GM12891 (cell line): ENCODE measurements around the gene TMEM185B.

Experiments
- DNase-seq: peaks from one replicate; pipeline ENCODE4 v3.0.0; 2011; ENCODE audit warnings: low spot score; ENCODE audit not compliant: insufficient read length
- FAIRE-seq: peaks from 2 replicates; lab custom pipeline; 2011; peaks lifted over from hg19 to GRCh38; lab: Jason Lieb, UNC
- PAX5 ChIP-seq: IDR thresholded peaks from 2 replicates; pipeline ENCODE4 v1.6.1; 2011; ENCODE audit warnings: low read length, moderate library complexity, mild to moderate bottlenecking; ENCODE audit not compliant: insufficient read depth, severe bottlenecking
- POLR2A ChIP-seq: IDR thresholded peaks from 2 replicates; pipeline ENCODE4 v1.6.1; 2011; ENCODE audit warnings: low read depth, low read length, control low read depth
- POLR2AphosphoS5 ChIP-seq: IDR thresholded peaks from 2 replicates; pipeline ENCODE4 v1.6.1; 2011; ENCODE audit warnings: low read depth, low read length, control low read depth
- POU2F2 ChIP-seq: IDR thresholded peaks from 2 replicates; pipeline ENCODE4 v1.6.1; 2011; ENCODE audit warnings: low read depth, mild to moderate bottlenecking, control low read depth, low read length, moderate library complexity
- SPI1 ChIP-seq: IDR thresholded peaks from 2 replicates; pipeline ENCODE4 v1.6.1; 2011; ENCODE audit warnings: low read depth, low read length, control low read depth
- TAF1 ChIP-seq: IDR thresholded peaks from 2 replicates; pipeline ENCODE4 v1.6.1; 2011; ENCODE audit warnings: low read depth, low read length, control low read depth

Gene TMEM185B

DNA sequence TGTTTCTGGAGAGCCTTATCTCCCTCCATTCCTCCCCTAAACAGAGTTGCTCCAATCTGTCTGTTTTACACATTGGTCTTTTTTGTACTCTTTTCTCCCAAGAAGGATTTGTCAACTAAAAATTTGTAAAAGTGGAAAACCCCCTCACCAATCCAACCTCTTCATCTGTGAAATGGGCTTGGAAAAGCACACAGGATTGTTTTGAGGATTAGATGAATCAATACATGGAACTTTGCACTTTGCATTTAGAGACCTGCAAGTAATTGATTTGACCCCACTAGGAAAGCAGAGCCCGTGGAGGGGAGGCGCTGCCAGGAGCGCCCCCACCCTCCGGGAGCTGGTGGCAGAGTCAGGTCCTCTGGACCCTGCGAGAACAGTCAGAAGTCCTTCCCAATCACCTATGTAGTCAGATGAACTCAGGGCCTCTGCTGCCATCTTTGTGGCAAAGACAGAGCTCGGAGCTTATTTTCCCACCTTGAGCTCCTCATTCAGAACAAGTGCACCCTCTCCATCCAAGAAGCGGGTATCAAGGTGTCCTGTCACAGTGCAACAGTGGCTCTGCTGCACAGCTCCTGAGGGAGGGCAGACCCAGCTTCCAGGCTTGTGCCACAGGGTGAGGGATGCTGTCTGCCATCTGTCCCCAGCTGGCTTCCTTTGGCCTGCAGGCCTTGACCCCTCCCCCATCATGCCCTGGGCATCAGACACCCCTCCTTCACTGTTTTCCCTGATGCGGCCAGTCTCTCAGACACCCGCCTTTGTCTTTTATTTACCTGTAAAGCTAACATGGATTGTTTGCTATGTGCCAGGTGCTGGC, 1.7 kb upstream of the TMEM185B start:
- no peak for TF ChIP-seq TAF1
- TF ChIP-seq SPI1, result no peak
- TF ChIP-seq PAX5, result no peak
- TF ChIP-seq POLR2AphosphoS5, result no peak
- no peak for TF ChIP-seq POLR2A
- FAIRE-seq (no peak), DNase-seq (no peak)

DNA sequence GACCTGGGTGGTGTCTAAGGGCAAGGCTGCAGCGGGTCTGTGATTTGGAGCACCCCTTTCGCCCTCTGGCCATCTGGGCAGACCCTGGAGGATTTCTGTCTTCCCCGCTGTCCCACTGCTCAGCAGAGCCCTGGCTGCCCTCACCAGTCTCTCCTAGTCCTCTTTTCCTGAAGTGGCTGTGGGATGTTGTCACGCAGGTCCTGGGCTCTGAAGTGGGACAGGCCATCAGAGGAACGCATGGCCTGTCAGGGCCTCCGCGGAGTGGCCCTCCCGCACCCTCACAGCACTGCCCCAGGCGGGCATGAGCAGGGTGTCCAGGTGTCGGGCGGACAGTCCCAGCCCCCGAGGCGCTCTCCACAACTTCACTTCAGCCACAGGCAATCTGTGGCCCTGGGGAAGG, 1.1 kb upstream of the TMEM185B start:
- no peak for DNase-seq
- FAIRE-seq, result no peak
- TF ChIP-seq SPI1, result no peak
- no peak for TF ChIP-seq POU2F2
- no peak for TF ChIP-seq POLR2A
- no peak for TF ChIP-seq PAX5
- TF ChIP-seq TAF1, result no peak
- no peak for TF ChIP-seq POLR2AphosphoS5

DNA sequence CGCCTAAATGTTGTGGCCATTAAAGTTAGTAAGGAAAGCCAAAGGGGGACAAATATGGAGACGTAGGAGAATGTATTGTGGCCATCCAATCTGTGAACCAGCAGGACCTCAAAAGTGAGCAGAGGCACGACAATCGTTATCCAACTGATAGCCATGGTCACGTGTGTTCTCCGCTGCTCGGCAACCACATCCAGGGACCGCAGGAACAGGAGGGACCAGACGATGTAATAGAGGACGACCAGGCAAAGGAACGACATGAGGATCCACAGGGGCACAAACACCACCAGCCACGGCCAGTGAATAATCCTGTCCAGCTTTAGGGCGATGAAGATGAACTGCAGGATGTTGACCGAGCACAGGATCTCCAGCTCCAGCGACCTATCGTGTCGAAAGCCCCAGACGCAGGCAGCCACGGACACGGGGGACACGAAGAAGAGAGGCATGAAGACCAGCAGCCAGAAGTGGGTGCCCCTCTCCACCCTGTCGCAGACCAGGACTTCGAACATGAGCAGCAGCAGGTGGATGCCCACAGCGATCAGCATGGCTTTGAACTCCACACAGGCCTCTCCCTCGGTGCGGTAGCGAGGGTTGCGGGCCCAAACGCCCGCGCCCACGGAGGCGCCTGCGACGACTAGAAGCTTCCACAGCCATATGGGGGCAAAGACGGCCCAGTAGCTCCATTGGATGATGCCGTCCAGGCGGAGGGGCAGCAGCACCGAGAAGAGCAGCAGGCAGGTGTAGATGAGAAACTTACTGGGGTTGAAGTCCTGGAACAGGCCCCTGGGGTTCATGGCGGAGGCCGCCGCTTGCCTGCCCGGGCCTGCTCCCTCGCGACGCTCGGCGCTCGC, 790 bp downstream of the TMEM185B start:
- TF ChIP-seq POLR2AphosphoS5 (no peak), POLR2A (no peak), POU2F2 (no peak), TAF1 (no peak), PAX5 (no peak), SPI1 (no peak)
- DNase-seq, result no peak
- FAIRE-seq, result peak; percentile 28

DNA sequence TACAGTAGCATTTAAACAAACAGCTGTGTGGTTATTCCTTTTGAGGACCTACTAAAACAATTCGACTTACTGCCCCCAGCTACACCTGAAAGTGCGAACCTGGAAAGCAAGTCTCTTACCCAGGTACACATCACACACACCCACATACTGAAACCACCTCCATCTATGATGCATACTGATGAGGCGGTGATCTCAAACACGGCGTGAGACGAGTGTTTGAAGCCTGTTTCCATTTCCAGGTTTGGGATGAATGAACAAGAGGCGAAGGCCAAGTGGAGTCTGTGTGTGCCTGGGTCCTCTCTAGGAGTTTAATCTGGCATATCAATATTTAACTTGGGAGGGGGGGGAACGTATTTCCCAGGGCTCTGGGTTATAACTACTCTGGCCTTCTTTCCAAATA, 1.6 kb downstream of the TMEM185B start:
- DNase-seq, result no peak
- FAIRE-seq, result no peak
- TF ChIP-seq POLR2AphosphoS5 (no peak), POLR2A (no peak), PAX5 (no peak), TAF1 (no peak), SPI1 (no peak), POU2F2 (no peak)

DNA sequence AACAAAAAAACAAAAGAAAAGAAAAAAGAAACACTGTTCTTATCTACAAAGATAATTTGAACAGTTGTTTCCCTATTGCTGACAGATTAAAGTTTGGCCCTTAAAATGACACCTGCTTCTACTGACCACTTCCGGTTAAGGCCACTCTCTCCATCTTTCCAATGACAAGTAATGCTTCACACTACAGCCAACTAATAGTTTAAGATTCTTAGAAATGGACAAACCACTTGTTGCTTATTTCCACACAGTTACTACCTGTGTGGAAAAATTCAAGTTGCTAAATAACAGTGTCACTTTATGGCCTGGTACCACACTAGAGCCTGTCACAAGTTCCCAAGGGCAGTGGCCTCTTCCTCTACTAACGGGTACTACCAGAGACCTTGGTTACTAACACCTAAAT, 2.4 kb downstream of the TMEM185B start:
- FAIRE-seq (no peak), DNase-seq (no peak)
- no peak for TF ChIP-seq POU2F2
- TF ChIP-seq POLR2AphosphoS5, result no peak
- TF ChIP-seq POLR2A, result no peak
- TF ChIP-seq SPI1, result no peak
- no peak for TF ChIP-seq TAF1
- no peak for TF ChIP-seq PAX5

DNA sequence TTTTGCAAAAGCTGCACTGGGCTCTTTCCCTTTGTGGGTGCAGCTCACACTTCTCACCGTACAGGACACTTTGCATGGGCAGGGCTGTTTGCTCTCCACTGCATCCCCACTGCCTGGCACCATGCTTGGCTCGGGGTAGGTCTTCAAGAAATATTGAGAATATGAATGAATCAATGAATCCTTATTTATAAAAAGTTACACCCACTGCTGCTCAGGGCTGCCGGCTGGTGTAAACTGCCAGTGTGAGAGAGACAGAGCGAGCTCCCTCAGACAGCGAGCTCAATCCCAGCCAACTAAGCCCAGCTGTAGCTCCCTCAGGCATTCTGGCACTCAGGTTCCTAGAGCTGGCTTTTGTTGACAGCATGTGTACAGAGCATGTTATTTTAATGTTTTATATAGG, 3.4 kb downstream of the TMEM185B start:
- DNase-seq, result no peak
- no peak for FAIRE-seq

DNA sequence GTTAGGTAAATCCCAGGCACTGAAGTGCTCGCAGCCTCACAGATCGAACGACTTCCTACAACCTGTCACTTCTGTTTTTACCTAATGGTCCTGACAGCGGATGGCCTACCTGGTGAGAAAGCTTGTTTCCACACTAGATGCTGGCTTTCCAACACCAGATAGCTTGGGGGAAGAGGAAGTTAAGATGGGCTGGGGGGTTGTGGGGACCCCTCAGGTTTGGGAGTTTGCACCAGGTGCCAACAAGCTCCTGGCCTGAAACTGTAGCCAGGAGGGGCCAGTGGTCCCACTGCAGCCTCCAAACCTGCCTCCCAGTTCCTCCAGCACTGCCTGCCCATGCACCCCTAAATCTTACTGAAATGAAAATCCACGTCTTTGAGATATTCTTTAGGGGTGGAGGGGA, 3.9 kb downstream of the TMEM185B start:
- DNase-seq, result no peak
- FAIRE-seq, result no peak
- no peak for TF ChIP-seq POLR2A
- no peak for TF ChIP-seq SPI1
- no peak for TF ChIP-seq TAF1
- TF ChIP-seq PAX5, result no peak
- TF ChIP-seq POLR2AphosphoS5, result no peak
- no peak for TF ChIP-seq POU2F2

More for the DNA sequence above, 3.4 kb downstream of the TMEM185B start:
- TF ChIP-seq TAF1, result no peak
- no peak for TF ChIP-seq POLR2AphosphoS5
- TF ChIP-seq PAX5, result no peak
- TF ChIP-seq SPI1, result no peak
- no peak for TF ChIP-seq POLR2A
- no peak for TF ChIP-seq POU2F2

DNA sequence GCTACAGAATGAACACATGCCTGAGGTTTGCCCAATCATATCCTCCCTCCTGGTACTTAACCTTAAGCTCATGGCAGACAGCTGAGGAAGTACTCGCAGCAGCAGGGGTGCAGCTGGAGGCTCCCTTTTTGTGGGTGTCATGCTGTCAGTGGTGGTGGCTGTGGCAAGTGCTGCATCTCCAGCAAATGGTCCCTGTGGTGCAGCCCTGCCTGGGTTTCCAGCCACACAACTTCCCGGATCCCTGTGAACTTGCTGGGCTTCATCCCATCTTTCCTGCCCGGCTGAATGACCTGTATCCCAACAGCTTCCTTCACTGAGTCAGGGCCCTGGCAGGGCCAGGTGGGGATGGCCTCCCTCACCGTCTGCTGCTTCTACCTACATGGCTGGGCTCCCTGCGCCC, 5.0 kb downstream of the TMEM185B start:
- FAIRE-seq (no peak), DNase-seq (no peak)
- TF ChIP-seq SPI1, result no peak
- no peak for TF ChIP-seq POLR2A
- no peak for TF ChIP-seq POLR2AphosphoS5
- no peak for TF ChIP-seq TAF1
- TF ChIP-seq POU2F2, result no peak
- TF ChIP-seq PAX5, result no peak

DNA sequence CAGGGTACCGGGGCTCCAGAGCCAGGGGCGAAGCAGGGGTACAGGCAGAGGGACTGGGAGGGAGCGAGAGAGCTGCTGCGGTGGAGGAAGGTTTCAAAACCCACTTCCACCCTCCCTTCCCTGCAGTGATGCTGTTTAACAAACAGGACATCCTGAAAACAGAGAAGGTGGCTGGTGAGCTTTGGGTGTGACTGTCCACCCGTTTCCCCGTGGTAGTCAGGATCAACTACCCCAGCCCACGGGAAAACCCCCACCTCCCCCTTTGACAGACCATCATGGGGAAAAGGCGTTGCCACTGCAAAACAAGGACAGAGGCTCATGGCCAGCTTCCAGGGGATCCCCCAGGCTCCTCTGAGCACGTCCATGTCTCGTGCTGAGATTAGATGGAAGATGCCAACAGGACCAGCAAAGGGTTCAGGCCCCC, 12.9 kb downstream of the TMEM185B start:
- no peak for DNase-seq

More for the DNA sequence above, 12.9 kb downstream of the TMEM185B start:
- FAIRE-seq, result no peak
- TF ChIP-seq POLR2A, result no peak
- TF ChIP-seq POLR2AphosphoS5, result no peak
- TF ChIP-seq SPI1, result 0 out of 2 replicates have a peak, but pooled peaks have one; percentile 3
